ENCODE measurements around the gene ASB11. TPM values are rescaled to one million over a fixed set of nuclear protein-coding genes. Genes with fewer than 3 reads are reported as not detected.

Gene ASB11
- total and polyA plus RNA-seq, 3 donors from 2014 or later: not detected

- intact Hi-C loops (cut with DNase I; ENCODE audit: low total_unique reads): no loop called here
Measured at GRCh38 chrX:15350329-15350996, 35.0 kb upstream of the ASB11 start.

DNA sequence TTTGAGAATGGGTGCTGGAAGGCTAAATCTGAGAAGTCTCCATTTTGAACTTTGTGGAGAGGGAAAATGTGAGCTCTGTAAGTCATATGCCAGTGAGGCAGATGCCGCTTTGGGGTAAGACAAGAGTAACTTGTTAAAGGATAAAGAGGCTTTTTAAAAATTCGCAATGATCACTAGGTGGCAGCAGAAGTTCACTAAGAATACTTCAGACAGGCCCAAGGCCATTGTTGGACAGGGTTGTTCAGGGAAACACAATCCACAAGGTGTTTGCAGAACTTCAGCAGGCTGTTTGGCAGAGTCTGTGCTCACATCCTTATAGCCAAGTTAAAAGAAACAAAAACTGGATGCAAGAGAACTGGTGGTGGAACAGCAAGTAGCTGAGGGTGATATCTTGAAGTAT, 33.6 kb upstream of the ASB11 start:
- 30 to 35% methylated on average over 2 of the region's 2 CpGs for WGBS, 2 donors
- Histone ChIP-seq H3K4me3 (no peak overlapping the region), H3K9me3 (no peaks in the 10 kb centered on the region), H3K27ac (no peak overlapping the region), H3K27me3 (no peaks in the 10 kb centered on the region), H3K36me3 (ENCODE audit: low read depth, missing control alignments) (no peaks in the 10 kb centered on the region), H3K4me1 (no peaks in the 10 kb centered on the region)
- intact Hi-C loops (cut with DNase I; ENCODE audit: low total_unique reads): no loop called here
- DNase-seq: peak; percentile 38
- no peak for TF ChIP-seq POLR2A (IDR thresholded peaks at IDR 0.05)
- TF ChIP-seq CTCF (IDR thresholded peaks at IDR 0.05): peak in 2 of 3 experiments; percentile 31 to 37

More at GRCh38 chrX:15350329-15350996, 35.0 kb upstream of the ASB11 start:
- Histone ChIP-seq H3K36me3 (ENCODE audit: low read depth, missing control alignments) (no peaks in the 10 kb centered on the region), H3K4me3 (no peak overlapping the region), H3K4me1 (no peaks in the 10 kb centered on the region), H3K27ac (no peak overlapping the region), H3K9me3 (no peaks in the 10 kb centered on the region), H3K27me3 (no peaks in the 10 kb centered on the region)
- TF ChIP-seq POLR2A (IDR thresholded peaks at IDR 0.05): no peak
- no peak for TF ChIP-seq CTCF (IDR thresholded peaks at IDR 0.05)
- 44 to 57% methylated on average over 8 of the region's 8 CpGs for WGBS, 2 donors
- no peak for DNase-seq

DNA sequence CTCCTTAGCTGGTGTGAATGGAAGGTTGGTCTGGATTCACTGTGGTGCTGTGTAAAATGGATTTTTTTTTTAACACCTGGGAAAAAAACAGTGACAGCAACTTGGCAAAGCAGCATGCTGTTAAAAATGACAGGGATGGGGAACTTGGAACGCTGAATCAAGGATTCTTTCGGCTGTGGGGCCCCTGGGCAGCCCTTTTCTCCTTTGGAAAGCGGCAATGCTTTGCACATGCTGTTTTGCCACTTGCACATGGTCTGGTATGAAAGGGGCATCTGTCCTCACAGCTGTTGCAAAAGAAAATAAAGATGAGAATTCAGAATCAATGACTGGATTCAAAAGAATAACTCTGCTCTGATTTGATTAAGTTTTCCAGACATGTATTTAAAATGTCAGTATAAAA, 30.5 kb upstream of the ASB11 start:
- Histone ChIP-seq H3K36me3 (ENCODE audit: low read depth, missing control alignments) (no peaks in the 10 kb centered on the region), H3K4me3 (no peak overlapping the region), H3K27me3 (no peaks in the 10 kb centered on the region), H3K4me1 (no peaks in the 10 kb centered on the region), H3K27ac (no peak overlapping the region), H3K9me3 (no peaks in the 10 kb centered on the region)
- intact Hi-C loops (cut with DNase I; ENCODE audit: low total_unique reads): no loop called here
- DNase-seq: no peak
- 87 to 89% methylated on average over 3 of the region's 3 CpGs for WGBS, 2 donors
- TF ChIP-seq CTCF (IDR thresholded peaks at IDR 0.05) (no peak), POLR2A (IDR thresholded peaks at IDR 0.05) (no peak)

DNA sequence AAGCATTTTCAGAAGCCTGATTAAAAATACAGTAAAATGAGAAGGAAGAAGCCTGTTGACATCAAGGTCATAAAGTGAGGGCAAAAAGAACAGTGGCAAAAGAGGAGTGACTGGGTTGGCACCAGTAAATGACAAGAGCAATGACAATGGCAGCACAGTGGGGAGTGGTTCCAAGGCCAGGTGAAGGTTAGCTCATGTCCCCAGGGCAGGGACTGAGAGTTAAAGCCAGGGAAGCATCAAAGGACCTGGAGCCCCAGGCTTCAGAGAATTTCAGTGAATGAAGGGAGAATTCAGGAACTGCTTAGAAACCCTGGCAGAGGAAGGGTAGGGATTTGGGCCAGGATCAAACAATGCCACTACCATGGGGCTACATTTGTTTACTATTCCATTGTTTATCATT, 28.7 kb upstream of the ASB11 start:
- Histone ChIP-seq H3K36me3 (ENCODE audit: low read depth, missing control alignments) (no peaks in the 10 kb centered on the region), H3K9me3 (no peaks in the 10 kb centered on the region)

More for the DNA sequence above, 28.7 kb upstream of the ASB11 start:
- DNase-seq: no peak
- no peaks in the 10 kb centered on the region for H3K27me3 ChIP-seq
- H3K4me1 ChIP-seq: no peaks in the 10 kb centered on the region
- intact Hi-C loops (cut with DNase I; ENCODE audit: low total_unique reads): no loop called here
- TF ChIP-seq POLR2A (IDR thresholded peaks at IDR 0.05) (no peak), CTCF (IDR thresholded peaks at IDR 0.05) (no peak)
- H3K27ac ChIP-seq: no peak overlapping the region
- H3K4me3 ChIP-seq: no peak overlapping the region
